Nephron progenitor cell (in vitro differentiated cells): ENCODE measurements around the gene UBXN10.

Experiments used
- DNase-seq: peaks from one replicate; pipeline ENCODE4 v3.0.0; 2021
- H3K27ac Mint-ChIP-seq: 2 replicates; pipeline ENCODE4 v1.8.0; 2021; ENCODE audit warnings: mild to moderate bottlenecking, moderate library complexity, mixed read lengths
- H3K27me3 Mint-ChIP-seq: 2 replicates; pipeline ENCODE4 v1.8.0; 2021; ENCODE audit warnings: mild to moderate bottlenecking, low read depth, mixed read lengths; ENCODE audit not compliant: poor library complexity
- H3K36me3 Mint-ChIP-seq: 2 replicates; pipeline ENCODE4 v1.8.0; 2021; ENCODE audit warnings: low read depth, mixed read lengths
- H3K4me1 Mint-ChIP-seq: 2 replicates; pipeline ENCODE4 v1.8.0; 2021; ENCODE audit warnings: mixed read lengths
- H3K4me3 Mint-ChIP-seq: 2 replicates; pipeline ENCODE4 v1.8.0; 2021; ENCODE audit warnings: mild to moderate bottlenecking, moderate library complexity, mixed read lengths
- H3K9me3 Mint-ChIP-seq: 2 replicates; pipeline ENCODE4 v1.8.0; 2021; ENCODE audit warnings: mild to moderate bottlenecking, moderate library complexity, mixed read lengths
- CTCF ChIP-seq: fragments of 200-600 bp; sonication (generic); IDR thresholded peaks from 2 replicates; pipeline ENCODE4 v1.5.0; 2021; ENCODE audit warnings: antibody characterized with exemption

The UBXN10 gene

GRCh38 chr1:20179371-20180128 lies 6.3 kb upstream of the UBXN10 start:
- Mint-ChIP-seq H3K27ac (peak overlapping the region; percentile 61), H3K9me3 (no peaks in the 10 kb centered on the region), H3K4me3 (no peak overlapping the region), H3K27me3 (peaks cover 17% of the 10 kb centered on the region), H3K4me1 (peaks cover 68% of the 10 kb centered on the region), H3K36me3 (no peaks in the 10 kb centered on the region)
- no peak for TF ChIP-seq CTCF
- no peak for DNase-seq

- Mint-ChIP-seq H3K27me3 (peaks cover 17% of the 10 kb centered on the region), H3K9me3 (no peaks in the 10 kb centered on the region), H3K36me3 (no peaks in the 10 kb centered on the region), H3K27ac (peak overlapping the region; percentile 61), H3K4me1 (peaks cover 68% of the 10 kb centered on the region), H3K4me3 (no peak overlapping the region)
- TF ChIP-seq CTCF: no peak
- no peak for DNase-seq
Observed at GRCh38 chr1:20180129-20180843, 5.6 kb upstream of the UBXN10 start.

GRCh38 chr1:20180844-20181207 lies 5.1 kb upstream of the UBXN10 start:
- no peak overlapping the region for H3K4me3 Mint-ChIP-seq
- no peak for TF ChIP-seq CTCF
- H3K36me3 Mint-ChIP-seq: no peaks in the 10 kb centered on the region
- no peaks in the 10 kb centered on the region for H3K9me3 Mint-ChIP-seq
- peaks cover 20% of the 10 kb centered on the region for H3K27me3 Mint-ChIP-seq
- no peak for DNase-seq
- peaks cover 66% of the 10 kb centered on the region for H3K4me1 Mint-ChIP-seq
- H3K27ac Mint-ChIP-seq: no peak overlapping the region

- DNase-seq: no peak
- Mint-ChIP-seq H3K9me3 (no peaks in the 10 kb centered on the region), H3K27ac (no peak overlapping the region), H3K27me3 (peaks cover 13% of the 10 kb centered on the region), H3K36me3 (no peaks in the 10 kb centered on the region), H3K4me3 (no peak overlapping the region), H3K4me1 (peaks cover 68% of the 10 kb centered on the region)
- no peak for TF ChIP-seq CTCF
Observed at GRCh38 chr1:20182415-20182814, 3.5 kb upstream of the UBXN10 start.

- no peak for TF ChIP-seq CTCF
- H3K4me3 Mint-ChIP-seq: no peak overlapping the region
- H3K27ac Mint-ChIP-seq: no peak overlapping the region
- peaks cover 6% of the 10 kb centered on the region for H3K27me3 Mint-ChIP-seq
- no peak for DNase-seq
- peaks cover 72% of the 10 kb centered on the region for H3K4me1 Mint-ChIP-seq
- no peaks in the 10 kb centered on the region for H3K36me3 Mint-ChIP-seq
- H3K9me3 Mint-ChIP-seq: no peaks in the 10 kb centered on the region
Observed at GRCh38 chr1:20183035-20183434, 2.9 kb upstream of the UBXN10 start.
